ENCODE data around the gene ARHGAP11B.
"Not testable (repeated sequence)": the region's sequence is repeated elsewhere in the genome, so short reads cannot be mapped to it uniquely, and the experiment has no call there.

The ARHGAP11B gene

DNA sequence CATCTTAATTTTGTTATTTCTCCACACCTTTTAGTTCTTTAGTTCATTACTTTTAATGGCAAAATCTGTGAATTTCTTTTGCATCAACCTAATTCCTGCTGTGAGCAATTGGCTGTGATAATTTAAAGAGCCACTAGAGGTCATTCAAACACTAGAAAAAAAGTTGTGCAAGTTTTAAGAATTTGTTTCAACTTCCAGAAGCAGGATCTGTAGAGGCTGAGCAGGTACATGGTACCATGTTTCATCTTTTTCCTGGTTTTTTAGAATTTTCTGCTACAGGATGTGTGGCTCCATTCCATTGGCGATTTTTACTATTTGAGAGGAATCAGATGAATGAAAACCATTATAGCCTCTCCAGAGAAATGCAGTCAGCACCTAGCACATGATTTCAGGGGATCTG, 35.2 kb downstream of the ARHGAP11B start:
- DNase-seq (ENCODE audit: low spot score); POLR2A ChIA-PET; H3K27ac Mint-ChIP-seq; CTCF ChIA-PET; H3K27me3 Mint-ChIP-seq (ENCODE audit: low read depth); H3K4me3 Mint-ChIP-seq; H3K9me3 Mint-ChIP-seq; H3K4me1 Mint-ChIP-seq; ATAC-seq: not testable (repeated sequence)
- peaks cover 18% of the 10 kb centered on the region for H3K36me3 Mint-ChIP-seq
- TF ChIP-seq, protein P1, sequence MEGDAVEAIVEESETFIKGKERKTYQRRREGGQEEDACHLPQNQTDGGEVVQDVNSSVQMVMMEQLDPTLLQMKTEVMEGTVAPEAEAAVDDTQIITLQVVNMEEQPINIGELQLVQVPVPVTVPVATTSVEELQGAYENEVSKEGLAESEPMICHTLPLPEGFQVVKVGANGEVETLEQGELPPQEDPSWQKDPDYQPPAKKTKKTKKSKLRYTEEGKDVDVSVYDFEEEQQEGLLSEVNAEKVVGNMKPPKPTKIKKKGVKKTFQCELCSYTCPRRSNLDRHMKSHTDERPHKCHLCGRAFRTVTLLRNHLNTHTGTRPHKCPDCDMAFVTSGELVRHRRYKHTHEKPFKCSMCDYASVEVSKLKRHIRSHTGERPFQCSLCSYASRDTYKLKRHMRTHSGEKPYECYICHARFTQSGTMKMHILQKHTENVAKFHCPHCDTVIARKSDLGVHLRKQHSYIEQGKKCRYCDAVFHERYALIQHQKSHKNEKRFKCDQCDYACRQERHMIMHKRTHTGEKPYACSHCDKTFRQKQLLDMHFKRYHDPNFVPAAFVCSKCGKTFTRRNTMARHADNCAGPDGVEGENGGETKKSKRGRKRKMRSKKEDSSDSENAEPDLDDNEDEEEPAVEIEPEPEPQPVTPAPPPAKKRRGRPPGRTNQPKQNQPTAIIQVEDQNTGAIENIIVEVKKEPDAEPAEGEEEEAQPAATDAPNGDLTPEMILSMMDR (IDR thresholded peaks at IDR 0.05) = peak; percentile 10; the same call in 1 of the 2 replicates

DNA sequence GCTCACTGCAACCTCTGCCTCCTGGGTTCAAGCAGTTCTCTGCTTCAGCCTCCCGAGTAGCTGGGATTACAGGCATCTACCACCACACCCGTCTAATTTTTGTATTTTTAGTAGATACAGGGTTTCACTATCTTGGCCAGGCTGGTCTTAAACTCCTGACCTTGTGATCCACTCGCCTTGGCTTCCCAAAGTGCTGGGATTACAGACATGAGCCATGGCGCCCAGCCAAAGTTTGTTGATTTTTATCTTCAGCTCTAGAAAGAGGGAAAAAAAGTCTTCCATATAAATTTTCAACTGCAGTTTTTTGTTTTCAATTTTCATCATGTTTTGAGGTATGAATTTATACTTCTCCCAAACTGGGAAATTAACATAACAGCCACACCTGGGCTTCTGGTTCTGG, 43.7 kb downstream of the ARHGAP11B start:
- H3K4me3 Mint-ChIP-seq; ATAC-seq; H3K4me1 Mint-ChIP-seq; H3K27me3 Mint-ChIP-seq (ENCODE audit: low read depth); DNase-seq (ENCODE audit: low spot score); POLR2A ChIA-PET; H3K9me3 Mint-ChIP-seq; CTCF ChIA-PET: not testable (repeated sequence)
- Mint-ChIP-seq H3K36me3 (peaks cover 22% of the 10 kb centered on the region), H3K27ac (peak overlapping the region; percentile 21)

DNA sequence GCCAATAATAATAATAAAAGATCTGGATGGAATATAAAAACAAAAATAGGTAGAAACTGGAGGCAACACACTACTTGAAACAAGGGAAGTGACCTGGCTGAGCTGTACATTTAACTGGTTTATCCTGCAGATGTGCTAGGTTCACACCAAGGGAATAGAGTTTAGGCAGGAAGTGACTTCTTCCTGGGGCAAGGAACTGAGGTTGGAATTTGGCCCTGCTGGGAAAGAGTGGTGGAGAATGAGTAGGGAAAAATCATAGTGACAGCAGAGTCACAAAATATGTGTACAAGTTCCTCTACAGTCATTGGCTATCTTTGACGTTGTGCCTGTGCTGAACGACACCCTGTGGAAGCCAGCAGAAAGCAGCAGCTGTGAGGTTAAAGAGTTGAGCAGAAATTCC, 44.1 kb downstream of the ARHGAP11B start:
- POLR2A ChIA-PET = no interaction called here
- TF ChIP-seq, protein P2, sequence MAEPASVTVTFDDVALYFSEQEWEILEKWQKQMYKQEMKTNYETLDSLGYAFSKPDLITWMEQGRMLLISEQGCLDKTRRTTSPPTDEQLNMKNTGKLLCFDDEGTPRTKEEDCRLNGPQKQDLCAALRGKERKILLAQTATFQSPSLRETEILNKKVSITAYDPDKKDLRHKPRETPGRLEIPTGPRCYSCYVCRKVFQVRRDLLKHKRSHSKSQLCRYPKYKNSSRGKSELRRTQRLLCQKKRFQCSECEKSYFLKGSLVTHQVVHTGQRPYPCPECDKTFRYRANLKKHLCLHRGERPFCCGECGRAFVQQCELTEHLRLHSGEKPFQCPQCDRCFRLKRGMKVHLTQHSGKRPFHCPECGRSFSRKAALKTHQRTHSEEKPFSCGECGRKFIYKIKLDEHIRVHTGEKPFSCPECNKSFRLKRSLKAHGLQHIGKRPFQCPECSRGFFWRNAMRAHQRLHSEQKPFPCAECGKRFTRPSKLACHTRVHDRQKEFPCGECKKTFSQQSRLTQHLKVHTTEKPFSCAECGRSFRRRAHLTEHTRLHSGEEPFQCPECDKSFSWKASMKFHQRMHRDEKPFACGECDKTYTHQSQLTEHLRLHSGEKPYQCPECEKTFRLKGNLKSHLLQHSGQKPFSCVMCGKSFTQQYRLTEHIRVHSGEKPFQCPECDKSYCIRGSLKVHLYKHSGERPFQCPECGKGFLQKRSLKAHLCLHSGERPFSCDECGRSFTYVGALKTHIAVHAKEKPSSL (CRISPR knock-in tag; conservative IDR thresholded peaks at IDR 0.05) = no peak
- TF ChIP-seq RORB (CRISPR knock-in tag; IDR thresholded peaks at IDR 0.05) = no peak
- no peak for TF ChIP-seq JUN (CRISPR knock-in tag; IDR thresholded peaks at IDR 0.05)
- TF ChIP-seq ZNF219 (CRISPR knock-in tag; IDR thresholded peaks at IDR 0.05; ENCODE audit: borderline replicate concordance) = no peak
- TF ChIP-seq, protein P3, sequence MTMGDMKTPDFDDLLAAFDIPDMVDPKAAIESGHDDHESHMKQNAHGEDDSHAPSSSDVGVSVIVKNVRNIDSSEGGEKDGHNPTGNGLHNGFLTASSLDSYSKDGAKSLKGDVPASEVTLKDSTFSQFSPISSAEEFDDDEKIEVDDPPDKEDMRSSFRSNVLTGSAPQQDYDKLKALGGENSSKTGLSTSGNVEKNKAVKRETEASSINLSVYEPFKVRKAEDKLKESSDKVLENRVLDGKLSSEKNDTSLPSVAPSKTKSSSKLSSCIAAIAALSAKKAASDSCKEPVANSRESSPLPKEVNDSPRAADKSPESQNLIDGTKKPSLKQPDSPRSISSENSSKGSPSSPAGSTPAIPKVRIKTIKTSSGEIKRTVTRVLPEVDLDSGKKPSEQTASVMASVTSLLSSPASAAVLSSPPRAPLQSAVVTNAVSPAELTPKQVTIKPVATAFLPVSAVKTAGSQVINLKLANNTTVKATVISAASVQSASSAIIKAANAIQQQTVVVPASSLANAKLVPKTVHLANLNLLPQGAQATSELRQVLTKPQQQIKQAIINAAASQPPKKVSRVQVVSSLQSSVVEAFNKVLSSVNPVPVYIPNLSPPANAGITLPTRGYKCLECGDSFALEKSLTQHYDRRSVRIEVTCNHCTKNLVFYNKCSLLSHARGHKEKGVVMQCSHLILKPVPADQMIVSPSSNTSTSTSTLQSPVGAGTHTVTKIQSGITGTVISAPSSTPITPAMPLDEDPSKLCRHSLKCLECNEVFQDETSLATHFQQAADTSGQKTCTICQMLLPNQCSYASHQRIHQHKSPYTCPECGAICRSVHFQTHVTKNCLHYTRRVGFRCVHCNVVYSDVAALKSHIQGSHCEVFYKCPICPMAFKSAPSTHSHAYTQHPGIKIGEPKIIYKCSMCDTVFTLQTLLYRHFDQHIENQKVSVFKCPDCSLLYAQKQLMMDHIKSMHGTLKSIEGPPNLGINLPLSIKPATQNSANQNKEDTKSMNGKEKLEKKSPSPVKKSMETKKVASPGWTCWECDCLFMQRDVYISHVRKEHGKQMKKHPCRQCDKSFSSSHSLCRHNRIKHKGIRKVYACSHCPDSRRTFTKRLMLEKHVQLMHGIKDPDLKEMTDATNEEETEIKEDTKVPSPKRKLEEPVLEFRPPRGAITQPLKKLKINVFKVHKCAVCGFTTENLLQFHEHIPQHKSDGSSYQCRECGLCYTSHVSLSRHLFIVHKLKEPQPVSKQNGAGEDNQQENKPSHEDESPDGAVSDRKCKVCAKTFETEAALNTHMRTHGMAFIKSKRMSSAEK (CRISPR knock-in tag; IDR thresholded peaks at IDR 0.05; ENCODE audit: borderline replicate concordance) = no peak
- no peak for TF ChIP-seq FOXK1 (CRISPR knock-in tag; IDR thresholded peaks at IDR 0.05)
- no peak for TF ChIP-seq SP1 (CRISPR knock-in tag; conservative IDR thresholded peaks at IDR 0.05)
- TF ChIP-seq, protein P4, sequence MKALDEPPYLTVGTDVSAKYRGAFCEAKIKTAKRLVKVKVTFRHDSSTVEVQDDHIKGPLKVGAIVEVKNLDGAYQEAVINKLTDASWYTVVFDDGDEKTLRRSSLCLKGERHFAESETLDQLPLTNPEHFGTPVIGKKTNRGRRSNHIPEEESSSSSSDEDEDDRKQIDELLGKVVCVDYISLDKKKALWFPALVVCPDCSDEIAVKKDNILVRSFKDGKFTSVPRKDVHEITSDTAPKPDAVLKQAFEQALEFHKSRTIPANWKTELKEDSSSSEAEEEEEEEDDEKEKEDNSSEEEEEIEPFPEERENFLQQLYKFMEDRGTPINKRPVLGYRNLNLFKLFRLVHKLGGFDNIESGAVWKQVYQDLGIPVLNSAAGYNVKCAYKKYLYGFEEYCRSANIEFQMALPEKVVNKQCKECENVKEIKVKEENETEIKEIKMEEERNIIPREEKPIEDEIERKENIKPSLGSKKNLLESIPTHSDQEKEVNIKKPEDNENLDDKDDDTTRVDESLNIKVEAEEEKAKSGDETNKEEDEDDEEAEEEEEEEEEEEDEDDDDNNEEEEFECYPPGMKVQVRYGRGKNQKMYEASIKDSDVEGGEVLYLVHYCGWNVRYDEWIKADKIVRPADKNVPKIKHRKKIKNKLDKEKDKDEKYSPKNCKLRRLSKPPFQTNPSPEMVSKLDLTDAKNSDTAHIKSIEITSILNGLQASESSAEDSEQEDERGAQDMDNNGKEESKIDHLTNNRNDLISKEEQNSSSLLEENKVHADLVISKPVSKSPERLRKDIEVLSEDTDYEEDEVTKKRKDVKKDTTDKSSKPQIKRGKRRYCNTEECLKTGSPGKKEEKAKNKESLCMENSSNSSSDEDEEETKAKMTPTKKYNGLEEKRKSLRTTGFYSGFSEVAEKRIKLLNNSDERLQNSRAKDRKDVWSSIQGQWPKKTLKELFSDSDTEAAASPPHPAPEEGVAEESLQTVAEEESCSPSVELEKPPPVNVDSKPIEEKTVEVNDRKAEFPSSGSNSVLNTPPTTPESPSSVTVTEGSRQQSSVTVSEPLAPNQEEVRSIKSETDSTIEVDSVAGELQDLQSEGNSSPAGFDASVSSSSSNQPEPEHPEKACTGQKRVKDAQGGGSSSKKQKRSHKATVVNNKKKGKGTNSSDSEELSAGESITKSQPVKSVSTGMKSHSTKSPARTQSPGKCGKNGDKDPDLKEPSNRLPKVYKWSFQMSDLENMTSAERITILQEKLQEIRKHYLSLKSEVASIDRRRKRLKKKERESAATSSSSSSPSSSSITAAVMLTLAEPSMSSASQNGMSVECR (CRISPR knock-in tag; IDR thresholded peaks at IDR 0.05; ENCODE audit: borderline replicate concordance) = no peak
- CTCF ChIA-PET = no interaction called here
- Mint-ChIP-seq H3K9me3 (no peaks in the 10 kb centered on the region), H3K36me3 (peaks cover 22% of the 10 kb centered on the region), H3K27ac (peak overlapping the region; percentile 21), H3K27me3 (ENCODE audit: low read depth) (no peaks in the 10 kb centered on the region), H3K4me1 (peaks cover 8% of the 10 kb centered on the region), H3K4me3 (no peak overlapping the region)
- no peak for DNase-seq (ENCODE audit: low spot score)
- ATAC-seq = no peak
